ENCODE data around the gene LRMDA. TPM values are rescaled to one million over a fixed set of nuclear protein-coding genes. Genes with fewer than 3 reads are reported as not detected.

Gene LRMDA
- total RNA-seq, 5 donors from 2014 or later (not counting 1 experiment from before 2014, with no cell fraction given): 0.30 to 1.2 TPM; not detected in 3

DNA sequence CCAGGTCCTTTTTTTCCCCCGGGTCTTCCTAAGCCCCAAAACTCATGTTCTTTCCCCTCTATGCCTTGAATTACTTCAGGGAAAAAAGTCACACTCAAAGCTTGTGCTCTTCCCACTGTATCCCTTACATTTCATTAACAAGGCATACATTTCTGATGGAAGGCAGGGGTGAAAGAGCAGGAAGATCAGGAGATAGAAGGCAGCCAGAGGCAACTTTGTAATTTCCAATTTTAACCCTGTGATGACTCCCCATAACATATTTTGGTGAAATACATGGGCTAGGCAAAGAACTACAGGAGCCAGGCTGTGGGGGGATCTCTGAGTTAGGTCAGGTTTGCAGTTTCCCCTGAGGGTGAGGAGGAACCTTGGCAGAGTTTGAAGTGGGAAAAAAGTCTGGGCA lies 635.0 kb downstream of the LRMDA start:
- ATAC-seq (replicated peaks in 1 of 4): no peak

DNA sequence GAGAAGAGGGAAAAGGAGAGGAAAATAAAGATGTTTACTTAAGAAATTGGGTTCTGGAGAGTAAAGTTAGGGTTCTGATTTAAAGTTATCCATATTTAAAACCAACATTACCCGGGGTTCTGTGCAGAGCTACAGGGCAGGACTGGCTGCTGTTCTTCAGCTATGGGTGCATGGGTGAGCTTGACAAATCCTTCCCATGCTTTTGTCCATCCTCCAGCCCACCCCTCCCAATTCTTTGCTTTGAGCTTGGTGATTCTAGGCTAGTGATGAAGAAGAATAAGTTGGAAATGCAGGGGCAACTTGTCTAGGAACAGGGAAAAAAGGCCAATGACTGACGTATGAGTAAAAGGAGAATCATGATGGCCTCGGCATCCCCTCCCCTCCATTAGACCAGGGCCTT lies 636.0 kb downstream of the LRMDA start:
- no peaks in the 10 kb centered on the region for H3K27me3 ChIP-seq (replicated peaks in 1 of 2; ENCODE audit: control insufficient read depth in 2 of 2, extremely low read depth in 1 of 2, insufficient read depth in 2 of 2, low read length in 1 of 2)
- no peak overlapping the region for H3K27ac Mint-ChIP-seq
- H3K9me3 ChIP-seq: no peaks in the 10 kb centered on the region
- WGBS (ENCODE audit: insufficient coverage): no CpG with 5 or more reads among the region's 3 CpGs
- H3K4me3 Mint-ChIP-seq: no peak overlapping the region
- H3K36me3 Mint-ChIP-seq: no peaks in the 10 kb centered on the region
- no peak overlapping the region for H3K27ac ChIP-seq (ENCODE audit: low read length)
- H3K27me3 Mint-ChIP-seq: peaks cover 0 to 4% of the 10 kb centered on the region in 2 donors
- DNase-seq (no peak), ATAC-seq (replicated peaks in 1 of 4) (no peak)
- ChIA-PET CTCF (no interaction called here), POLR2A (no interaction called here)
- peaks cover 0 to 12% (median 7%) of the 10 kb centered on the region in 3 donors for H3K9me3 Mint-ChIP-seq
- no peaks in the 10 kb centered on the region for H3K36me3 ChIP-seq (ENCODE audit: control insufficient read depth in 2 of 2, extremely low read depth in 1 of 2, insufficient read depth in 1 of 2, low read length in 1 of 2)
- H3K4me1 ChIP-seq (ENCODE audit: control insufficient read depth in 1 of 2, extremely low read depth in 1 of 2, insufficient read depth in 2 of 2, low read length in 2 of 2): no peaks in the 10 kb centered on the region
- no peak overlapping the region for H3K4me3 ChIP-seq (ENCODE audit: control insufficient read depth in 1 of 2, extremely low read depth in 1 of 2, low read length in 1 of 2)
- no peaks in the 10 kb centered on the region for H3K4me1 Mint-ChIP-seq

More for the DNA sequence above, 635.0 kb downstream of the LRMDA start:
- no peaks in the 10 kb centered on the region for H3K36me3 Mint-ChIP-seq
- peaks cover 0 to 4% of the 10 kb centered on the region in 2 donors for H3K27me3 Mint-ChIP-seq
- ChIA-PET CTCF (no interaction called here), POLR2A (no interaction called here)
- H3K4me3 Mint-ChIP-seq: no peak overlapping the region
- Histone ChIP-seq H3K27ac (ENCODE audit: low read length) (no peak overlapping the region), H3K4me1 (ENCODE audit: control insufficient read depth in 1 of 2, extremely low read depth in 1 of 2, insufficient read depth in 2 of 2, low read length in 2 of 2) (no peaks in the 10 kb centered on the region), H3K9me3 (no peaks in the 10 kb centered on the region), H3K27me3 (replicated peaks in 1 of 2; ENCODE audit: control insufficient read depth in 2 of 2, extremely low read depth in 1 of 2, insufficient read depth in 2 of 2, low read length in 1 of 2) (no peaks in the 10 kb centered on the region), H3K36me3 (ENCODE audit: control insufficient read depth in 2 of 2, extremely low read depth in 1 of 2, insufficient read depth in 1 of 2, low read length in 1 of 2) (no peaks in the 10 kb centered on the region), H3K4me3 (ENCODE audit: control insufficient read depth in 1 of 2, extremely low read depth in 1 of 2, low read length in 1 of 2) (no peak overlapping the region)
- no peak for DNase-seq
- WGBS (ENCODE audit: insufficient coverage): no CpG with 5 or more reads among the region's 1 CpG
- H3K4me1 Mint-ChIP-seq: no peaks in the 10 kb centered on the region
- peaks cover 0 to 12% (median 7%) of the 10 kb centered on the region in 3 donors for H3K9me3 Mint-ChIP-seq
- H3K27ac Mint-ChIP-seq: no peak overlapping the region

DNA sequence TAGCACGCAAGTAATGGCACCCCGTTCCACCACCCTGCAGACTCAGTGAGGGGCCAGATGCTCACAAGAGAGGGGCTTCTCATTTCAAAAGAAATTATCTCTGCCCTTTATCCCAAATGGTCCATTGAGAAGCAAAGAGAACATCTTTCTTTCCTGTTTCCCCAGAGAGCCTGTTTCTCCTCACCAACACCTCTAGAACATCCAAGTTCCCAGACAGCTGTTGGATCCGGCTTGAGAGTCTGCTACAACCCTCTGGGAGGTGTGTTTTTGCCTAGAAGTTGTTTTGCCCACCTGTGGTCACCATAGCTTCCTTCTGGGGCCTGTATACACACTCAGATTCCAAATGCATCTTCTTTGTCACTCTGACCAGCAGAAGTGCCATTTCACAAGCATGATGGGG lies 637.4 kb downstream of the LRMDA start:
- WGBS (ENCODE audit: insufficient coverage): 100% methylated on average over 2 of the region's 3 CpGs
- no peaks in the 10 kb centered on the region for H3K36me3 Mint-ChIP-seq
- DNase-seq (no peak), ATAC-seq (replicated peaks in 1 of 4) (no peak)
- peaks cover 0 to 4% of the 10 kb centered on the region in 2 donors for H3K27me3 Mint-ChIP-seq
- no peaks in the 10 kb centered on the region for H3K9me3 ChIP-seq
- H3K27me3 ChIP-seq (replicated peaks in 1 of 2; ENCODE audit: control insufficient read depth in 2 of 2, extremely low read depth in 1 of 2, insufficient read depth in 2 of 2, low read length in 1 of 2): no peaks in the 10 kb centered on the region
- no peak overlapping the region for H3K4me3 Mint-ChIP-seq
- no peak overlapping the region for H3K4me3 ChIP-seq (ENCODE audit: control insufficient read depth in 1 of 2, extremely low read depth in 1 of 2, low read length in 1 of 2)
- no peaks in the 10 kb centered on the region for H3K36me3 ChIP-seq (ENCODE audit: control insufficient read depth in 2 of 2, extremely low read depth in 1 of 2, insufficient read depth in 1 of 2, low read length in 1 of 2)
- no peaks in the 10 kb centered on the region for H3K4me1 ChIP-seq (ENCODE audit: control insufficient read depth in 1 of 2, extremely low read depth in 1 of 2, insufficient read depth in 2 of 2, low read length in 2 of 2)
- no peaks in the 10 kb centered on the region for H3K4me1 Mint-ChIP-seq
- ChIA-PET CTCF (interaction anchor here in 1 of 2 donors (1.2 kb wide), 1 partner anchor 15 kb away, joined by 3 read pairs; no protein-coding TSS in a partner anchor), POLR2A (no interaction called here)
- H3K27ac Mint-ChIP-seq: no peak overlapping the region
- peaks cover 0 to 8% (median 7%) of the 10 kb centered on the region in 3 donors for H3K9me3 Mint-ChIP-seq
- H3K27ac ChIP-seq (ENCODE audit: low read length): no peak overlapping the region

DNA sequence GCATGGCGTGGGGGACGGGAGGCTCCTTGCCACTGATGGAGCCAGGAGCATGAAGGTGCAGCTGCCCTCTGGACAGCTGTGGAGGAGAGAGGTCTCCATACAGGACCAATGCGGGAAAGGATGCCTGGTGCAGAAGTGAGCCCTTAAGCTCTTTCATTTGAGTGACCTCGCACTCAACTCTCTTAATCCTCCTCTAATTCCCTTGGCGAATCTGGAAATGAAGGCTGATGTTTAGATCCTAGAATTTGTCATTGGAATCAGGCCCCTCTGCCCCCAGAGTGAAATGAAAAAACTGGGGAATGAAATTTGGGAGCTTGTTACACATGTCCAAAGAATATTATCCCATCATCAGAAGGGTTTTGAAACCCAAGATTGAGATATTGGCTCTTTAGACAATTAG lies 639.5 kb downstream of the LRMDA start:
- DNase-seq: no peak
- WGBS (ENCODE audit: insufficient coverage): 58% methylated on average over 2 of the region's 5 CpGs
- peaks cover 0 to 4% of the 10 kb centered on the region in 2 donors for H3K27me3 Mint-ChIP-seq
- H3K9me3 Mint-ChIP-seq: peaks cover 0 to 7% (median 4%) of the 10 kb centered on the region in 3 donors
- Histone ChIP-seq H3K27ac (ENCODE audit: low read length) (no peak overlapping the region), H3K9me3 (no peaks in the 10 kb centered on the region), H3K4me3 (ENCODE audit: control insufficient read depth in 1 of 2, extremely low read depth in 1 of 2, low read length in 1 of 2) (no peak overlapping the region), H3K36me3 (ENCODE audit: control insufficient read depth in 2 of 2, extremely low read depth in 1 of 2, insufficient read depth in 1 of 2, low read length in 1 of 2) (no peaks in the 10 kb centered on the region), H3K27me3 (replicated peaks in 1 of 2; ENCODE audit: control insufficient read depth in 2 of 2, extremely low read depth in 1 of 2, insufficient read depth in 2 of 2, low read length in 1 of 2) (no peaks in the 10 kb centered on the region), H3K4me1 (ENCODE audit: control insufficient read depth in 1 of 2, extremely low read depth in 1 of 2, insufficient read depth in 2 of 2, low read length in 2 of 2) (no peaks in the 10 kb centered on the region)
- no peaks in the 10 kb centered on the region for H3K36me3 Mint-ChIP-seq
- ChIA-PET CTCF (no interaction called here), POLR2A (no interaction called here)
- H3K4me3 Mint-ChIP-seq: no peak overlapping the region
- no peak for ATAC-seq (replicated peaks in 1 of 4)
- no peak overlapping the region for H3K27ac Mint-ChIP-seq
- H3K4me1 Mint-ChIP-seq: no peaks in the 10 kb centered on the region

DNA sequence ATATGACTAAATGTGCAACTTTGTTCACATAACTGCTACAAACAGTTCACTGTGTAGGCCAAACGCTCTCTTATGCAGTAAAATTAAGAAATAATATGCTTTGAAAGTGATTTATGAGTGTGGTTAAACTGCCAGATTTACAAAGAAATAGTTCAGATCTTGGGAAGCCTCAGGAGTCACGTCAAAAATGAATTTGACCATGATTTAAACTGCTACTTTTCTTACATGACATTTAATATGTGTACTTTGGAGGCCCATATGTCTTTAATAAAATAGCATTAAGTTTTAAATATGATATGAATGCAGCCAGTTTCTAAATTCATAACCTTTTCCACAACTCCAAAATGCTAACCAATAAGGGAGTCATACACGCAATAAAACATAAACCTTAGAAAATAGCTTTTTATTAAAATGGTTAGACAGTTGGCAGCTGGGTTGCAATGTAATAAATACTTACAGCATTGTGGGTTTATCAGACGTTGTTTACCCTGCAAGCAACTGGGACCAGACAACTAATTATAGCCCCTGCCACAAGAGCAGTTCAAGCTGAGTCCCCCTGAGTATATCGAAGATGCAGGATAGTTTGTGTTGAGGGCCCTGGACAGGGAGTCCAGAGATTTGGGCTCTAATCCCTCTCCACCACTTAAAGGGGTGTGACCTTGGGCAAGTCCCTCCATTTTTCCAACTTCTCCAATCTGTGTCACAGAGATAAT lies 640.4 kb downstream of the LRMDA start:
- Histone ChIP-seq H3K27me3 (replicated peaks in 1 of 2; ENCODE audit: control insufficient read depth in 2 of 2, extremely low read depth in 1 of 2, insufficient read depth in 2 of 2, low read length in 1 of 2) (no peaks in the 10 kb centered on the region), H3K9me3 (no peaks in the 10 kb centered on the region), H3K4me3 (ENCODE audit: control insufficient read depth in 1 of 2, extremely low read depth in 1 of 2, low read length in 1 of 2) (no peak overlapping the region), H3K36me3 (ENCODE audit: control insufficient read depth in 2 of 2, extremely low read depth in 1 of 2, insufficient read depth in 1 of 2, low read length in 1 of 2) (no peaks in the 10 kb centered on the region), H3K4me1 (ENCODE audit: control insufficient read depth in 1 of 2, extremely low read depth in 1 of 2, insufficient read depth in 2 of 2, low read length in 2 of 2) (no peaks in the 10 kb centered on the region), H3K27ac (ENCODE audit: low read length) (no peak overlapping the region)
- Mint-ChIP-seq H3K4me1 (no peaks in the 10 kb centered on the region), H3K27ac (no peak overlapping the region), H3K4me3 (no peak overlapping the region), H3K27me3 (peaks cover 0 to 4% of the 10 kb centered on the region in 2 donors), H3K9me3 (peaks cover 0 to 7% (median 4%) of the 10 kb centered on the region in 3 donors), H3K36me3 (no peaks in the 10 kb centered on the region)
- DNase-seq (no peak), ATAC-seq (replicated peaks in 1 of 4) (no peak)
- no CpG with 5 or more reads among the region's 5 CpGs for WGBS (ENCODE audit: insufficient coverage)
- CTCF ChIA-PET: no interaction called here
- POLR2A ChIA-PET: no interaction called here

DNA sequence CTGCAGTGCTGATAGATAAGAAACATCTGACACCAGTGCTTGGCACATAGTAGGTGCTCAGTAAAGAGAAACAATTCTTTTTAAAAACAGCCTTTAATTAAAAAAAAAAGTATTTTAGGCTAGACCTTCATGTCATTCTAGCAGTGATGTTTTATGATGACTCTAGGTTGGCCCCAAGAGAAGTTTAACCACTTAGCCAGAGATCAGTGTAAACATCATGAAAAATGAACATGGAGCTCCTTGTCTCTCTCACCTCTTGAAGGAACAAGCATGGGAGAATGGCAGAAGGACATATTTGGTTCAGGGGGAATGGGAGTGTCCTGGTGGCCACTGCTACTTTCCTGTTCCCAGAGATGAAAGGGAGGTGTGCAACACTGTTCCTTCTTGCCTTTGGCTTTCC lies 641.0 kb downstream of the LRMDA start:
- H3K27me3 ChIP-seq (replicated peaks in 1 of 2; ENCODE audit: control insufficient read depth in 2 of 2, extremely low read depth in 1 of 2, insufficient read depth in 2 of 2, low read length in 1 of 2): no peaks in the 10 kb centered on the region
- POLR2A ChIA-PET: no interaction called here
- Mint-ChIP-seq H3K4me3 (no peak overlapping the region), H3K4me1 (no peaks in the 10 kb centered on the region), H3K27ac (no peak overlapping the region), H3K36me3 (no peaks in the 10 kb centered on the region), H3K9me3 (peaks cover 0 to 7% (median 4%) of the 10 kb centered on the region in 3 donors), H3K27me3 (peaks cover 0 to 4% of the 10 kb centered on the region in 2 donors)
- DNase-seq (no peak), ATAC-seq (replicated peaks in 1 of 4) (no peak)
- no peaks in the 10 kb centered on the region for H3K4me1 ChIP-seq (ENCODE audit: control insufficient read depth in 1 of 2, extremely low read depth in 1 of 2, insufficient read depth in 2 of 2, low read length in 2 of 2)
- H3K27ac ChIP-seq (ENCODE audit: low read length): no peak overlapping the region
- CTCF ChIA-PET: no interaction called here
- H3K4me3 ChIP-seq (ENCODE audit: control insufficient read depth in 1 of 2, extremely low read depth in 1 of 2, low read length in 1 of 2): no peak overlapping the region
- no peaks in the 10 kb centered on the region for H3K36me3 ChIP-seq (ENCODE audit: control insufficient read depth in 2 of 2, extremely low read depth in 1 of 2, insufficient read depth in 1 of 2, low read length in 1 of 2)
- no peaks in the 10 kb centered on the region for H3K9me3 ChIP-seq

Data from T-cell (primary cell).